Transverse colon (tissue), 4 donors: ENCODE results near the gene GABRP.

Experiments
- EP300 ChIP-seq: sonication (generic); formaldehyde crosslinking; IDR thresholded peaks from one replicate; pipeline ENCODE4 v1.6.1; 2017; ENCODE audit warnings: antibody characterized with exemption, low read depth
- POLR2A ChIP-seq: fragments of 450-650 bp; IDR thresholded peaks from one replicate; pipeline ENCODE4 v1.6.1; 2016; ENCODE audit warnings: antibody characterized with exemption, mild to moderate bottlenecking, moderate library complexity
- POLR2AphosphoS5 ChIP-seq, 3 donors: sonication (generic); formaldehyde crosslinking; IDR thresholded peaks; one replicate each; pipeline ENCODE4 v1.6.1; 2016; ENCODE audit warnings: antibody characterized with exemption in 3 of 3
- TF ChIP-seq, protein P1 (sequence below), 5 experiments: fragments of 200-600 bp in 3 of 5; fragments of 450-650 bp in 2 of 5; sonication (generic) in 3 of 5; IDR thresholded peaks; 1 replicate in 2 of 5; 2 replicates in 3 of 5; pipeline ENCODE4 v1.5.1; 2016 to 2017; ENCODE audit warnings: antibody characterized with exemption in 5 of 5, inconsistent platforms in 3 of 5, mild to moderate bottlenecking in 2 of 5, moderate library complexity in 1 of 5

DNA sequence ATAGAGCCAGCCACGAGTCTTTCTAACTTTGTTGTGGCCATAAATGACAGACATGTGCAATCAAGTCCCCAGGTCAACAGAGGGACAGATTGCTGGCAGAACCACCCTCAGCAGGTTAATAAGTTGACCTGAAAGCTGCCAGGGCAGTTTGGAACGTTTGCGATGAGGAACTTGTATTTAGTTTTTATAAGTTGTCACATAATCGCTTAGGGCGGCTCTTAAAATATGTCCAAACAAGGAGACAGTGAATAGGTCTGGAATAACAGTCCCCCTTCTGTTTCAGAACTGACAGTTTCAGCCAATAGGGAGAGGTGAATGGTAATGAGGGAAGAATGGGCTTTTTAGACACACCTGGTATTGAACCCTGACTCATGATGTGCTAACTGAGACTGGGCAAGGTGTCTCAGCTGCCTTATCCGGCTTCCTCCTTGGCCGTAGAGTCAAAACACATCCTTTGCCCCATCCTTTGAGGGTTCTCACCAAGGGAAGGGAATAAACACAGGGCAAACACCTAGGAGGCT lies 33.6 kb upstream of the GABRP start:
- TF ChIP-seq EP300 = no peak
- TF ChIP-seq, protein P1, sequence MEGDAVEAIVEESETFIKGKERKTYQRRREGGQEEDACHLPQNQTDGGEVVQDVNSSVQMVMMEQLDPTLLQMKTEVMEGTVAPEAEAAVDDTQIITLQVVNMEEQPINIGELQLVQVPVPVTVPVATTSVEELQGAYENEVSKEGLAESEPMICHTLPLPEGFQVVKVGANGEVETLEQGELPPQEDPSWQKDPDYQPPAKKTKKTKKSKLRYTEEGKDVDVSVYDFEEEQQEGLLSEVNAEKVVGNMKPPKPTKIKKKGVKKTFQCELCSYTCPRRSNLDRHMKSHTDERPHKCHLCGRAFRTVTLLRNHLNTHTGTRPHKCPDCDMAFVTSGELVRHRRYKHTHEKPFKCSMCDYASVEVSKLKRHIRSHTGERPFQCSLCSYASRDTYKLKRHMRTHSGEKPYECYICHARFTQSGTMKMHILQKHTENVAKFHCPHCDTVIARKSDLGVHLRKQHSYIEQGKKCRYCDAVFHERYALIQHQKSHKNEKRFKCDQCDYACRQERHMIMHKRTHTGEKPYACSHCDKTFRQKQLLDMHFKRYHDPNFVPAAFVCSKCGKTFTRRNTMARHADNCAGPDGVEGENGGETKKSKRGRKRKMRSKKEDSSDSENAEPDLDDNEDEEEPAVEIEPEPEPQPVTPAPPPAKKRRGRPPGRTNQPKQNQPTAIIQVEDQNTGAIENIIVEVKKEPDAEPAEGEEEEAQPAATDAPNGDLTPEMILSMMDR (IDR thresholded peaks at IDR 0.05) = no peak
- no peak for TF ChIP-seq POLR2AphosphoS5 (IDR thresholded peaks at IDR 0.05)
- no peak for TF ChIP-seq POLR2A
